Endothelial cell of umbilical vein (primary cell): ENCODE results near the gene STH. TPM values are rescaled to one million over a fixed set of nuclear protein-coding genes. Genes with fewer than 3 reads are reported as not detected.

Experiments
- BruUV-seq: library from RNA; stranded (reverse); fragments of 400-500 nt; replicated peaks from 2 replicates; lab custom pipeline; 2021; lab: Mats Ljungman, UMichigan
- CTCF ChIA-PET: fragments of 300-600, 350-600 bp; sonication (Branson Sonifier 250); formaldehyde crosslinking; loops from one replicate; lab custom pipeline; 2021; ENCODE audit warnings: antibody characterized with exemption, inconsistent platforms; lab: Charles Lee
- POLR2A ChIA-PET: fragments of 300-600, 350-600 bp; sonication (Branson Sonifier 250); formaldehyde crosslinking; loops from one replicate; lab custom pipeline; 2021; ENCODE audit warnings: antibody characterized with exemption, inconsistent platforms; lab: Charles Lee
- DNase-seq: peaks from one replicate; pipeline ENCODE4 v3.0.0-alpha.2; 2011; ENCODE audit warnings: low read depth, low spot score
- FAIRE-seq: peaks from 2 replicates; lab custom pipeline; 2011; peaks lifted over from hg19 to GRCh38; lab: Jason Lieb, UNC
- H2AFZ ChIP-seq: 2 replicates; pipeline ENCODE4 v1.6.0; 2012; ENCODE audit warnings: low read depth, low read length, control low read depth, inconsistent platforms
- H3K27ac ChIP-seq: 2 replicates; pipeline ENCODE4 v1.5.1; 2011; ENCODE audit warnings: low read depth, mild to moderate bottlenecking, control low read depth, low read length, moderate library complexity; ENCODE audit not compliant: insufficient read depth
- H3K27me3 ChIP-seq, 2 experiments: 2 replicates each; pipeline versions ENCODE4 v1.6.0 to v1.6.1; 2011; ENCODE audit warnings: low read length in 2 of 2, mixed read lengths in 1 of 2; ENCODE audit not compliant: control insufficient read depth in 2 of 2, insufficient read depth in 2 of 2
- H3K36me3 ChIP-seq, 2 experiments: 2 replicates in 1 of 2; 3 replicates in 1 of 2; pipeline ENCODE4 v1.5.1; 2011; ENCODE audit warnings: low read length in 2 of 2, mild to moderate bottlenecking in 1 of 2, moderate library complexity in 1 of 2; ENCODE audit not compliant: control insufficient read depth in 2 of 2, insufficient read depth in 2 of 2; ENCODE audit errors: extremely low read depth in 1 of 2
- H3K4me1 ChIP-seq: 3 replicates; pipeline ENCODE4 v1.5.1; 2011; ENCODE audit warnings: mild to moderate bottlenecking, low read length; ENCODE audit not compliant: control insufficient read depth, insufficient read depth; ENCODE audit errors: extremely low read depth
- H3K4me2 ChIP-seq: 2 replicates; pipeline ENCODE4 v1.6.1; 2011; ENCODE audit warnings: low read length, control low read depth, mixed read lengths; ENCODE audit not compliant: insufficient read depth
- H3K4me3 ChIP-seq, 3 experiments: fragments of 200-600 bp in 1 of 3; sonication (generic), shearing (Covaris generic) in 1 of 3; replicated peaks in 1 of 3; 2 replicates each; pipeline ENCODE4 v1.5.1; 2011 to 2016; ENCODE audit warnings: control low read depth in 3 of 3, low read length in 3 of 3, mild to moderate bottlenecking in 2 of 3, inconsistent platforms in 1 of 3, low read depth in 1 of 3, moderate library complexity in 1 of 3; ENCODE audit not compliant: insufficient read depth in 1 of 3
- H3K79me2 ChIP-seq: 2 replicates; pipeline ENCODE4 v1.6.0; 2012; ENCODE audit warnings: low read length, inconsistent platforms; ENCODE audit not compliant: control insufficient read depth, insufficient read depth
- H3K9ac ChIP-seq: replicated peaks from 2 replicates; pipeline ENCODE3; 2011; ENCODE audit warnings: low read length, control low read depth; ENCODE audit not compliant: insufficient read depth; ENCODE audit errors: extremely low read depth
- H3K9me1 ChIP-seq: replicated peaks from 3 replicates; pipeline ENCODE4 v1.6.0; 2011; ENCODE audit warnings: mild to moderate bottlenecking, low read length; ENCODE audit not compliant: control insufficient read depth, insufficient read depth; ENCODE audit errors: extremely low read depth
- H3K9me3 ChIP-seq: replicated peaks from 2 replicates; pipeline ENCODE4 v1.5.1; 2012; ENCODE audit warnings: low read length, inconsistent platforms; ENCODE audit not compliant: control insufficient read depth, insufficient read depth
- H4K20me1 ChIP-seq: replicated peaks from 2 replicates; pipeline ENCODE3; 2011; ENCODE audit warnings: mild to moderate bottlenecking, low read length; ENCODE audit not compliant: control insufficient read depth, insufficient read depth; ENCODE audit errors: extremely low read depth
- CTCF ChIP-seq, 2 donors: IDR thresholded peaks; 1 replicate in 1 of 2; 2 replicates in 1 of 2; pipeline ENCODE4 v1.5.1; 2011; ENCODE audit warnings: low read length in 2 of 2, mild to moderate bottlenecking in 2 of 2, moderate library complexity in 2 of 2, control low read depth in 1 of 2, inconsistent platforms in 1 of 2, low read depth in 1 of 2; ENCODE audit not compliant: insufficient read depth in 1 of 2; ENCODE audit errors: extremely low read depth in 1 of 2
- FOS ChIP-seq: IDR thresholded peaks from 2 replicates; pipeline ENCODE4 v1.6.1; 2011; ENCODE audit warnings: mild to moderate bottlenecking, low read length, moderate library complexity, borderline replicate concordance; ENCODE audit not compliant: insufficient read depth
- GATA2 ChIP-seq: IDR thresholded peaks from 2 replicates; pipeline ENCODE4 v1.7.0; 2011; ENCODE audit warnings: low read depth, mild to moderate bottlenecking, moderate library complexity, mixed read lengths, low read length; ENCODE audit not compliant: insufficient read length, insufficient read depth
- JUN ChIP-seq: IDR thresholded peaks from 2 replicates; pipeline ENCODE4 v1.6.1; 2011; ENCODE audit warnings: borderline replicate concordance, low read depth; ENCODE audit not compliant: insufficient read length, insufficient read depth
- MYC ChIP-seq: IDR thresholded peaks from one replicate; pipeline ENCODE4 v1.6.1; 2011; ENCODE audit warnings: mild to moderate bottlenecking, low read depth, low read length
- POLR2A ChIP-seq: IDR thresholded peaks from 2 replicates; pipeline ENCODE4 v1.6.1; 2012; ENCODE audit warnings: low read depth, mild to moderate bottlenecking, control low read depth, low read length
- POLR2AphosphoS5 ChIP-seq: IDR thresholded peaks from 2 replicates; pipeline ENCODE4 v1.6.1; 2012; ENCODE audit warnings: low read depth, mild to moderate bottlenecking, control low read depth, low read length, moderate library complexity; ENCODE audit not compliant: insufficient read depth
- dilution Hi-C: fragments of 300-500 bp; cut with MboI; formaldehyde crosslinking; loops from one replicate; pipeline ENCODE4 v1.15.0; 2019; ENCODE audit warnings: low sequenced_read_pairs; ENCODE audit not compliant: extremely low pct_ligation_motif_present
- intact Hi-C: fragments of 100-400 bp; cut with micrococcal nuclease; formaldehyde crosslinking; loops from one replicate; pipeline ENCODE4 v1.10.0; 2022
- polyA plus RNA-seq, 4 experiments: library from polyadenylated mRNA; depleted of rRNA in 3 of 4; stranded (reverse) in 3 of 4; unstranded in 1 of 4; fragments of >200 nt; gene quantifications; 2 replicates each; pipeline versions ENCODE4 v1.2.1 to v1.2.3, GENCODE V29; 2011 to 2012; ENCODE audit warnings: missing spikeins in 1 of 4
- total RNA-seq: library from RNA; stranded (reverse); gene quantifications from 2 replicates; pipeline ENCODE4 v1.2.3, GENCODE V29; 2021

STH gene
- total and polyA plus RNA-seq, 2 donors (not counting 3 experiments of a cell fraction or from before 2014, with no cell fraction given): not detected

- dilution Hi-C loops (no loop called here), intact Hi-C loops (no loop called here)
- no peaks in the 10 kb centered on the region for H3K4me1 ChIP-seq
- TF ChIP-seq MYC (no peak), CTCF (IDR thresholded peaks at IDR 0.05; ENCODE audit: extremely low read depth in 1 of 2, insufficient read depth in 1 of 2, low read depth in 1 of 2, low read length in 2 of 2) (no peak), POLR2AphosphoS5 (no peak), POLR2A (no peak), GATA2 (no peak), FOS (no peak), JUN (no peak)
- no peak for DNase-seq
- no peak overlapping the region for H3K9ac ChIP-seq
- no peaks in the 10 kb centered on the region for H4K20me1 ChIP-seq
- H3K4me2 ChIP-seq: no peak overlapping the region
- FAIRE-seq: no peak
- no peaks in the 10 kb centered on the region for H3K9me3 ChIP-seq
- ChIA-PET POLR2A (no interaction called here), CTCF (no interaction called here)
- H3K27me3 ChIP-seq: peaks cover 0 to 5% of the 10 kb centered on the region in 2 experiments
- H3K9me1 ChIP-seq: no peaks in the 10 kb centered on the region
- H2AFZ ChIP-seq: no peak overlapping the region
- H3K36me3 ChIP-seq: no peaks in the 10 kb centered on the region
- no peak overlapping the region for H3K4me3 ChIP-seq
- no TSS peak for BruUV-seq
- no peaks in the 10 kb centered on the region for H3K79me2 ChIP-seq
- no peak overlapping the region for H3K27ac ChIP-seq
Observed at GRCh38 chr17:45976391-45976754, 22.7 kb upstream of the STH start.
